HG03139 (cell line): ENCODE results near the gene ACOX3.

Source experiments
- ATAC-seq: cut with Tn5 transposase; IDR thresholded peaks from one replicate; pipeline ENCODE4 v1.9.1; 2021; ENCODE audit not compliant: unreplicated experiment

The ACOX3 gene

DNA sequence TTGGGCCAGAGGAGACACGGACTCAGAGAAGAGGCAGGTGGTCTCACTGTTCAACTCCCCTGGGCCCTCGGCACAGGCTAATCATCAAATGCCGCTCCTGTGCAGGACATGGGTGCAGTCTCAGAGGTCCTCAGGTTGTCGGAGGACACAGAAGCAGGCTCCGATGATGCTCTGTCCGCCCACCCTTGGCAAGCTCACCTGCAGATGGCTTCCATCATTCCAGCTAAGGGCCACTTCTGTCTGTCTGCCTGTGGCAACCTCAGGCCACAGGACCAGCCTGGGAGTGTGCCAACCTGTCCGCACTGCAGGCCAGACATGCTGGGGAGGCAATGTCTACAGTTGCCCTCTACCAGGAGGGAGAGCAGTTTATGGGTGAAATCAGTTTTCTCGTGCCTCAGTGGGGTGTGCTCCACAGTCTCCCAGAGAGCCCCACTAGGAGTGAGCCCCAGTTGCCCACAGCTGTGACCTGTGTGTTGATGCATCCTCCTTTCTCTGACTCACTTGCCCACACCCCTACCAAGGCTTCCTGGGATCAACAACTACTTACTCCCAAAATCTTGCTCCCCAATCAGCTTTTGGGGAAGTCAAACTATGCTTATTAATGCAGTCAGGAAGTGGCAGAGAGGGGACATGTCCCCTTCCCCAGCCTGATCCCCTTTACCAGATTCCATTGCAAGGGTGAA is 115.1 kb downstream of the ACOX3 start:
- ATAC-seq = no peak

DNA sequence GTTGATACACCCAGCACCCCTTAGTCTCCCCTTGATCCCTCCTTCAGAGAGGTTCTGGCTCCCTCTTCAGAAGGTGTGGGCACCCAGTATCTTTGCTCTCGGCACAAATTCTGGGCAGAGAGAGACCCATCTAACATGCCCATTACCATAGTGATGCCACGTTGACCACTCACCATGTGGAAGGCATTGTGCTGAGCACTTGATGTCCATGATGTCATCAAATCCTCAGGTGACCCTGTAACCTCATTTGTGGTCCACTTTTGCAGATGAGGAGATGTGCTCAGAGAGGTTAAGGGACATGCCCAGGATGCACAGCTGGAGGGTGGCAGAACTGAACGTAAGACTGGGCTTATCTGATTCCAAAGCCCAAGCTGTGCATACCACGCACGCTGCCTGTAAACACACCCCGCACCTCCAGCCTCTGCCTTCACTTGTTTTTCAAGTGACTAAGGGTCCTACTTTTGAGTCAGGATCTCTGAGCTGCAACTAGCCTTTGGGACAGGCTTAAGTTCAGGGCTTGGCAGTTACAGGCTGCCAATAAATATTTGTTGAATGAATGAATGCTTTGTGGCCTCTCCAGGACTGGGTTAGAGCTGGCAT is 115.8 kb downstream of the ACOX3 start:
- no peak for ATAC-seq

DNA sequence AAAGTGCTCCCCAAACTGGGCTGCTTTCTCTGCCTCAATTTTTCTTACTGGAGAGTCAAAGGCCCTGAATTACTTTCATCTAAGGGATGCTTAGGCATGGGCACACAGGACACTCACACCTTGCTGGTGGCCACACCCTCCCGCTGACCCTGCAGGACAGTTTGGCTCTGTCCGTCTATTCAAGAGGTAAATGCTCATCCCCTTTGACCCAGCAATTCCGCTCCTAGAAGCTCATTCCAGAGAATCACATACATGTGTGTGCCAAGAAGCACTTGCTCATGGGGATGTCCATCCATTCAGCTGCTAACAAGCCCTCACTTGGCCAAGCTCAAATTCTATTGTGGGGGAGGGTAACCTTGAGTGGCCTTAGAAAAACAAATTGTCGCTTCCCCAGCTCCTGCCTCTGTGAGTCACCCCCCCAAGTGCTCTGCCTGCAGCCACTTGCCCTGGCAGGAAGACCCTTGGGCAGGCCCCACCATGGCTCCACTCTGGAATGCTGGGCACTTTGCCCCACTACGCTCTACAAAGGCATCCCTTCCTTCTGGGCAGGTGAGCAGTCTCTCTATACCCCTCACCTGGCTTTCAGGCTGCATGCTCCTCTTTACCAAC is 116.5 kb downstream of the ACOX3 start:
- ATAC-seq = no peak

DNA sequence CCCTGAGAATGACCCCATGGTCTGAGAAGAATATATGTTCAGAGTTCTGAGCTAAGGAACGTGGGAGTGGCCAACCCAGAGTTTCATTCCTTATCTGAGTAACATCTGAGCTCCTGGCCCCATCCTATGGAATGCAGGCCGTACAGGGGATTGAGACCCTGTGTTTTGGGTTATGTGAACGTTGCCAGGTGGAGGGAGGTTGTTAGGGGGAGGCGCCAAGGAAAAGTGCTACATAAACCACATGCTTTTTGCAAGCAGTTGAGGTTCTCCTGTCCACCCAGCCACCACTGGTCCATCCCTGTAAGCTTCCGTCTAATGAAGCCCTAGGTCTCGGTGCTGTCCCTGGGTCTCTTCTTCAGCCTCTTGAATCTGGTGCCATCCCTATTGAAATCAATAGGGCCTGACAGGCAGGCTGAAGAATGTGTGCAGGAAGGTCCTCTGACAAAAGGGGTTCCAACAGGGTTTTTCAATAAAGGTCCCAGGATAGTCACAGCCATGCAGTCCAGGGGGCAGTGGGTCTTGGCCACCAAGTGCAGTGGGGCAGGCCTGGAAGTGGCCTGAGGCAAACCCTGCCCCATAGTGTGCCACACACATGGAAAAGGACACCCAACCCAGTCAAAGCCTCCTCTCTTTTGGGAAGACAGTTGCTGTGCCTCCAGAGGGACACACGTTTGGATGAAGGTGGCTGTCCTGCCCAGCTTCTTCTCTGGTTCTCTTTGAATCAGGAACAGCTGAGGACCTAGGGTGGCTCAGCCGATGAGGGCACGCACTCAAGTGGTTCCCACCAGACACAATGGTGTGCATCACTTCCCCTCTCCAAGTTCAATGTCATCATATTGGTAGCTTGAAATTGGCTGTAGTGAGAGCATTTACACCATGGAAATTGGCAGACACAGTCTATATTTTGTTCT is 117.5 kb downstream of the ACOX3 start:
- ATAC-seq = no peak

DNA sequence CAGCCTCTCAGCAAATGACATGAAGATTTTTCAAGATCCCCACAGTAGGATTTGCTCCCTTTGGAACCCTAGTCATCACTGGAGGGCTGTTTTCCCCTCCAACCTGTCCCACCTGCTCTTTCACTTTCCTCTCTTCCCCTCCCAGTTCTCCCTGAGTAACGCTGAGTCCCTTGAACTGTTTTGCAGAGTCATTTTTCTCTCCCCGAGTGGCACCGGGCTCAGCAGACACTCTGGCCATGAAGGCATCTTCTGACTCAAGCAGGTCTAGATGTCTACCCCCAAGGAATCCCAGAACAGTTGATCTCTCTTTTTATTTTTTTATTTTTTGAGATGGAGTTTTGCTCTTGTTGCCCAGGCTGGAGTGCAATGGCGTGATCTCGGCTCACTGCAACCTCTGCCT is 118.8 kb downstream of the ACOX3 start:
- no peak for ATAC-seq

DNA sequence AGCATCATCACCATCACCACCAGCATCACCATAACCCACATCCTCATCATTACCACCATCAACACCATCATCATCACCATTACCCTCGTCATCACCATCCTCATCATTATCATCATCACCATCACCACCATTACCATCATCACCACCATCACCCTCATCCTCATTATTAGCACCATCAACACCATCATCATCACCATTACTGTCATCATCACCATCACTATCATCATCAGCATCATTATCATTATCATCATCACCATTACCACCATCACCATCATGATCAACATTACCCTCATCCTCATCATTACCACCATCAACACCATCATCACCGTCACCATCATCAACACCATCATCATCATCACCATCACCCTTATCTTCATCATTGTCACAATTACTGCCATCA is 119.3 kb downstream of the ACOX3 start:
- no peak for ATAC-seq

DNA sequence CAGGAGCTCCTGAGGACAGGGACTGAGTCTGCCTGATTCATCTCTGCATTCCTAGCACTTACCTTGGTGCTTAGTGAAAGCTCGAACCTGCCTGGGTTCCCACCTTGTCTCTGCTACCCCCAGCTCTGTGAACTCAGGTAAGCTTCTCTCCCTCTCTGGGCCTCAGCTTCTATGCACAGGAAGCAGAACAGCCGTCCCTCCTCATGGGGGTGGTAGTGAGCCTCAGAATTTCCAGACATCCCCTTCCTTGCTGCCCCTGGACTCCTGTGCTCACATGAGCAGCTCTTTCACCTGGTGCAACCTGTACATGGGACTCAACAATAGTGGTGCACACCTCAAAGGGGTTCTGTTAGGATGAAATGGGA is 120.2 kb downstream of the ACOX3 start:
- ATAC-seq = no peak

DNA sequence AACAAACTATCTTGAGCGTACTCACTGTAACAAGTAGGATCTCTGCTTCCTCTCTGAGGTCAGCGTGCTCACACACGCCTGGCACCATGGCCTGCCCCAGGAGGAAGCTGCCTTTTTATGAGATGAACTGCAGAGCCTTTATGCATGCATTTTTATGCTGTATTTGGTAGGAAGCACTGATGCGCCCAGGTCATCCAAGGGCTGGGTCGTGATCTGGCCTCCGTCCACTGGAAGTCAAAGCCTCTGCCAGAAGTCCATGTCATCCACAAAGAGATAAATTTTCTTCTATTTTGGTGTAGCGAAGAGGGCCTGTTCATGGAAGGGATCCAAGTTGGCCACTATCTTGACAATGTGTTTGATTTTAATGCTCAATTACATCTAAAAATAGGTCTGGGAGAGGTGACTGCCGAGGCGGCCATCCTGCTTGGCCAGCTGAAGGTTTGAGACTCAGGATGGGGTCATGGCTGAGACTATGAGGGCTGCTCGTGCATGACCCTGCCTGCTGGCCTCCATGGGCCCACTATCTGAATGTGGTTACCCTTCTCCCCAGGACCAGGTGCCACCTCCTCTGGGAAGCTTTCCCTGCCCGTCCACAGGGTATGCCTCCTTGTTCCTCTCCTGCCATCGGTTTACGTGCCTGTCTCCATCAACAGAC is 120.7 kb downstream of the ACOX3 start:
- no peak for ATAC-seq

DNA sequence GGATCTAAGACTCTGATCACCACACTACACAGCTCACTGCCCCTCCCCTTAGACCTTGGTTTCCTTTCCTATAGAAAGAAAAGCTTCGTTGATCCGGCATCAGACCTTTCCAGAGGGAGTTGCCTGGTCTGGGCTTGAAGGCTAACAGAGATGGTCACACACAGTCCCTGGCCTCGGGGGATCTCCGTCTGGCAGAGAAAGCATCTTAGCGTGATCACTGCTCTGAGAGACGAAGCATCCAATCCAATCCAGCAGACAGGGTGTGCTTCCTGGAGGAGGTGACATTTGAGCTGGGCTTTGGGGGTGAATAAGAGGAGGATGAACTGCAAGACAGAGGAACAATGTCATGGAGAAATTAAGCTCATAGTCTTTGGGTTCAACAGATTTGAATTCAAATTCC is 121.5 kb downstream of the ACOX3 start:
- no peak for ATAC-seq

DNA sequence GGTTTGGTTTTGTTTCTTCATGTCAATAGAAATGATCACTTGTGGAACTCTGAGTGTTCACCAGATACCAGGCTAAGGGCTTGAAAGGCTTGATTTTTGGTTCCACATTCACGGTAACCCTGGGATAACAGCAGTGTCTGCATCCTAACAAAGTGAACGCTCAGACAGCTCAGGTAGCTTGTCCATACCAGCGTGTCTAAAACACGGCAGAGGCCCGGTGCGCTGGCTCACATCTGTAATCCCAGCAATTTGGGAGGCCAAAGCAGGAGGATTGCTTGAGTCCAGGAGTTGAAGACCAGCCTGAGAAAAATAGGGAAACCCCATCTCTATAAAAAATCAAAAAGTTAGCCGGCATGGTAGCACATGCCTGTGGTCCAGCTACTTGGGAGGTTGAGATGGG is 122.0 kb downstream of the ACOX3 start:
- ATAC-seq = no peak

DNA sequence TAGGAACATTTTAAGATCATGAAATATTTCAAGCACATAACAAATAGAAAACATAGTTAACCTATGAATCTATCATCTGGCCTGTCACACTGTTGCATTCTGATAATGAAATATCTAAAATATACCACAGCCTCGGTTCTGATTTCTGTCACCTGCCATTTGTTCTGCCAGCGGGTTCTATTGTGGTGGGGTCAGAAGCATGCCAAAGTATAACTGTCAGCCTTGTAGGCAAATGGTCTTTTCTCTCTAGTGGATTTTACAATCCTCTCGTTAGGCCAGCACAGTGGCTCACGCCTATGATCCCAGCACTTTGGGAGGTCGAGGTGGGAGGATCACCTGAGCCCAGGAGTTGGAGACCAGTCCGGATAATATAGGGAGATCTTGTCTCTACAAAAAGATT is 123.0 kb downstream of the ACOX3 start:
- no peak for ATAC-seq

DNA sequence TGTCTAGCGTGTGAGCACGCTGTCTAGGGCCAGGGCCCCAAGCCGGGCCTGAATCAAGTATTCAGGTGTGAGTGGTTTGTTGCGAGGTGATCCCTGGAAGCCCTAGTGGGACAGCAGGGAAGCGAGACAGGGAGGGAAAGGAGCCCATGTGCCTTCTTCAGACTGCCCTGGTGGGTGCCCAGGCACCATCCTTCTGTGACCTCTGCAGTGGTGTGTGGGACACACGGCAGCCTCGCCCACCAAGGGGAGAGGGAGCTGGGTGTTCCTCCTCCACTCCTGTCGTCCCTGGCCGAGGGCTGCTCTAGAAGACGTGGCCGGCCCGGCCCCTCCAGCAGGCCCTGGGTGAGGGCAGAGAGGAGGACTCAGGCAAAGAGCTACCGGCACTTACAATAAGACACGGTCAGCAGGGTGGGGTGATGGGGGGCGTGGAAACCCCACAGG is 123.6 kb downstream of the ACOX3 start:
- no peak for ATAC-seq
